NCI-H2081 treated with DMSO at 0.1 percent for 48 hours (cell line): ENCODE results near the gene KIF5A.

Source experiments
- DNase-seq: peaks from one replicate; lab custom pipeline; 2025; lab: John Stamatoyannopoulos, UW

KIF5A gene

GRCh38 chr12:57520053-57520818 is 29.6 kb upstream of the KIF5A start, which contains the start of gene DDIT3:
TSS of gene DDIT3 (minus strand) at chr12:57520514. CDS start at chr12:57517406, 3,108 bp downstream.
- DNase-seq, result peak; percentile 86

GRCh38 chr12:57521525-57522010 is 28.3 kb upstream of the KIF5A start:
- no peak for DNase-seq

DNA sequence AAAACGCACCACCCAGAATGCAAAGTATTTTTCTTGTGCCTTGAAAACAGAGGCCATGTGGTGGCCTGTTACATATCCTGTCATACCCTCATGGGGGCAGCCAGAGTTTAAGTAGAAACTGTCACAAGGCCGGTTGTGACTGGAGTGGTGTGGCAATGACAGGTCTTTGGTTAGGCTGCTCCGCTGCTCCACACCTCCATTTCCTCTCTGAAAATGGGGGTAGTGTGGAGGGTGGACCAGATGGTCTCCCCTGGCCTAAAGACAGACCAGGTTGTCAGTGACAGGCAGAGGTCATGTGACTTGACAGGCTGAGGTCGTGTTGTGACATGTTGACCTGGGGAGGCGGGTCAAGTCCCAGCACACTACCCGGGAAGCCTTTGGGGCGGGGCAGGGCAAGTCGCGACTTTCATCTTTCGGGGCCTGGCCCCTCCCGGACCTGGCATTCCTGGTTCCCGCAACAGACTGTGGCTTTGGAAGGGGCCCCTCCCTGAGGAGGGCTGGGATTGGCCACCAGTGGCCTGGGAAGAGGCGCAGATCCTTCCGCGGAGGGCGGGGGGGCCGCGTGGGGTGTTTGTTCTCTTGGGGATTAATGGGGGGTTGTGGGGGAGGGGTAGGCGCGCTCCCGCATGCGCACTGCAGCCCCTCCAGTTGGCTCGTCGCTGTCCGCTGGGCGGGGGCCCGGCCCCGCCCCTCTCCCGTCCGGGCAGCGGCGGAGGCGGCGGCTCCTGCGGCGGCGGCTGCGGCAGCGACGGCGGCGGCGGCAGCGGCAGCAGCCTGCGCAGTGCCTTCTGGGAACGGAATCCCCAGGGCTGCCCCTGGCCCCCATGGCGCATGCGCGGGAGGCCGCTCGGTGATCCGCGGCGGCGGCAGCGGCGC is 27.6 kb upstream of the KIF5A start, which contains the start of gene MBD6:
Gene MBD6, plus strand, starts transcription at position 814 of the 876 bp plus-strand sequence. CDS start 1,480 bp downstream, outside the sequence.
- peak; percentile 28 for DNase-seq

DNA sequence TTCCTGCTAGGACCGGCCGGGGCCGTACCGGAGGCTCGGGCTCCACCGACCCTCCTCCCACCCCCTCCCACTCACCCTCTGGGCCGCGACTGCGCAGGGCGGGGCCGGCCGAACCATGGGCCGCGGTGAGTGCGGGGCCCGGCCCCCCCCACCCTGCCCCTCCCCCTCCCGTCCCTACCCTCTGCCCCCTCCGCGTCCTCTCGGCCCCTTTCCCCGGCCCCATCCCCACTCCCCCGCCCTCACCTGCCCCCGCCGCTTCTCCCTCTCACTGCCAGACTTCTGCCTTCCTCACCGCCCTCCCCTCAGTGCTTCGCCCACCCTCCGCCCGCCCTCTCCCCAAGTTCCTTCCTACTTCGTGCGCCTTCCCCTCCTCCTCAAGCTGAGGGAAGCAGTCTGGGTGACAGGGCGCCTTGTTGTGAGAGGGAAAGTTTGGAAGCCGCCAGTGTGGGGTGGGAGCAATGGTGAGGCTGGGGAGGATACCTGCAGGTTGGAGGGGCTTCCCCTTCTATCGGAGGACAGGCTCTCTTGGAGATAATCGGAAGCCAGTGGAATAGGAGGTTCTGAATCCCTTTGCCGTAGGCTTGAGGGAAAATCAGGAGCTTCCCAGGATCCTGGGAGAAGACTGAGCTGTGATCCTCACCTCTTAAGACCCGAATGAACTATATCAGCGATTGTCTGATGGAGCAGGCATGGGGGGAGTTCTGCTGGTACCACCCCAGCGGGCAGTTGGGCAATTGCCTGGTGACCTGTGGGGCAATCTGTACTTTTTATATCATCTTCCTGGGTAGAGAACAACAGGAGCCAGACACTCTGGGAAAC is 26.7 kb upstream of the KIF5A start:
- DNase-seq, result no peak

GRCh38 chr12:57523706-57524614 is 25.9 kb upstream of the KIF5A start:
- DNase-seq, result no peak

DNA sequence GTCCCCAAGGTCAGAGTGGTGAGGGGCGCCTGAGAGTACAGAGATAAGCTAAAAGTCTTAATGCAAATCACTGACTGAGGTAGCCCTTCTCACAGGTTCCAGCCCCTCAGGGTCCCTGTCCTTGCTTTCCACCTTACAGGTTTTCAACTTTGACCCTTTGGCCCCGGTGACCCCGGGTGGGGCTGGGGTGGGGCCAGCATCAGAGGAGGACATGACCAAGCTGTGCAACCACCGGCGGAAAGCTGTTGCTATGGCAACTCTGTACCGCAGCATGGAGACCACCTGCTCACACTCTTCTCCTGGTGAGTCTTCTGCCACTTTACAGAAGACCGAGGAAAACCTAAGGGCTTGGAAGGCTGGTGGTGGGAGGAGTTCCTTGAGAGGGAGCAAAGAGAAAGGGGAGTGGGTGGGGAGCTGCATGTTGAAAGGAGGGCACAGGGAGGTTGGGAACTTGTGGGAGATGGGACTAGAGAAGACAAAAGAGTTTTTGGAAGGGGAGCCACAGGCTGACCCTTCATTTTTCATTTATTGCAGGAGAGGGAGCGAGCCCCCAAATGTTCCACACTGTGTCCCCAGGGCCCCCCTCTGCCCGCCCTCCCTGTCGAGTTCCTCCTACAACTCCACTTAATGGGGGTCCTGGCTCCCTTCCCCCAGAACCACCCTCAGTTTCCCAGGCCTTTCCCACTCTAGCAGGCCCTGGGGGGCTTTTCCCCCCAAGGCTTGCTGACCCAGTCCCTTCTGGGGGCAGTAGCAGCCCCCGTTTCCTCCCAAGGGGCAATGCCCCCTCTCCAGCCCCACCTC is 24.8 kb upstream of the KIF5A start:
- DNase-seq, result no peak

GRCh38 chr12:57525615-57526383 is 24.0 kb upstream of the KIF5A start:
- no peak for DNase-seq

DNA sequence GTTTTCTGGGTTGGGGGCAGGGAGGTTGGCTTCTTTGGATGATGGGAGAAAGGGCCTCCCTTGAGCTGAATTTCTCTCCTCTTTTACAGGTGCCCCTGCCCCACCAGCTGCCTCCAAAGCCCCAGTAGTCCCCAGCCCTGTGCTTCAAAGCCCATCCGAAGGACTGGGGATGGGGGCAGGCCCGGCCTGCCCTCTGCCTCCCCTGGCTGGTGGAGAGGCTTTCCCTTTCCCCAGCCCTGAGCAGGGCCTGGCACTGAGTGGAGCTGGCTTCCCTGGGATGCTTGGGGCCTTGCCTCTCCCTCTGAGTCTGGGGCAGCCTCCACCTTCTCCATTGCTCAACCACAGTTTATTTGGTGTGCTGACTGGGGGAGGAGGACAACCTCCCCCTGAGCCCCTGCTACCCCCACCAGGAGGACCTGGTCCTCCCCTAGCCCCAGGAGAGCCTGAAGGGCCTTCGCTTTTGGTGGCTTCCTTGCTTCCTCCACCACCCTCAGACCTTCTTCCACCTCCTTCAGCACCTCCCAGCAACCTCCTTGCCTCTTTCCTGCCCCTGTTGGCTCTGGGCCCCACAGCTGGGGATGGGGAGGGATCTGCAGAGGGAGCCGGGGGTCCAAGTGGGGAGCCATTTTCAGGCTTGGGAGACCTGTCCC is 23.2 kb upstream of the KIF5A start:
- no peak for DNase-seq

GRCh38 chr12:57527184-57527583 is 22.7 kb upstream of the KIF5A start:
- DNase-seq, result no peak

DNA sequence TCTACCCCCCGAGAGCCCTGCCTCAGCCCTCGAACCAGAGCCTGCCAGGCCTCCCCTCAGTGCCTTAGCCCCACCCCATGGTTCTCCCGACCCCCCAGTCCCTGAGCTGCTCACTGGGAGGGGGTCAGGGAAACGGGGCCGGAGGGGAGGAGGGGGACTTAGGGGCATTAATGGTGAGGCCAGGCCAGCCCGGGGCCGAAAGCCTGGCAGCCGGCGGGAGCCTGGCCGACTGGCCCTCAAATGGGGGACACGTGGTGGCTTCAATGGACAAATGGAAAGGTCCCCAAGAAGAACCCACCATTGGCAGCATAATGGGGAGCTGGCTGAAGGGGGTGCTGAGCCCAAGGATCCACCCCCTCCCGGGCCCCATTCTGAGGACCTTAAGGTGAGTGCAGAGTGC is 21.7 kb upstream of the KIF5A start:
- DNase-seq, result no peak

DNA sequence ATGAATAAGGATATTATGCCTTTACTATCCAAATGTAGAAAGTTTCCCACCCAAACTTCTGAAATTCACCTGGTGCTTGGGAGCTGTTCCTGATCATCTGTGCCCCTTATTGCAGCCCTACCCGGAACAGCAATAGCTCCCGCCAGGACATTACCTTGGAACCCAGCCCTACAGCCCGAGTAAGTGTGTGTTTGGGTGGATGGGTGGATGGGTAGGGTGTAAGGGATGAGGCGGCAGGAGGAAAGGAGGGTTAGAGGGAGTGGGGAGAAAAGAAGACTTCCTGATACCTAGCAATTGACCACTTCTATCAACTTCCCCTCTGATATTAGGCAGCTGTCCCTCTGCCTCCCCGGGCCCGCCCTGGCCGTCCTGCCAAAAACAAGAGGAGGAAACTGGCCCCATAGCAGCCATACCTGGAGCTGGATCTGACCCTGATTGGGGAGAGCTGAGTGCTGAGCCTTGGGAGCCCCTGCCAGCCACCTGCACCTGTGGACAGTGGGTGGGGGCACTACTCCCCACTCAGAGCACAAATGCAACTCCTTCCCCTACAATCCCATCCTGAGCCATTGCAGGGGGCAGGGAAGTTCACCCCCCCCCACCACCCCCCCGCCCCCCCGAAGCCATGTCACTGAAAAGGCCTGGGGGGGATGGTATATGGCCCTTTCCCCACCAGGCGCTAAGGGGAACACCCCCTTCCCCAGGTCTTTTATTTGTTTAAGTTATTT is 20.9 kb upstream of the KIF5A start:
- DNase-seq, result no peak

DNA sequence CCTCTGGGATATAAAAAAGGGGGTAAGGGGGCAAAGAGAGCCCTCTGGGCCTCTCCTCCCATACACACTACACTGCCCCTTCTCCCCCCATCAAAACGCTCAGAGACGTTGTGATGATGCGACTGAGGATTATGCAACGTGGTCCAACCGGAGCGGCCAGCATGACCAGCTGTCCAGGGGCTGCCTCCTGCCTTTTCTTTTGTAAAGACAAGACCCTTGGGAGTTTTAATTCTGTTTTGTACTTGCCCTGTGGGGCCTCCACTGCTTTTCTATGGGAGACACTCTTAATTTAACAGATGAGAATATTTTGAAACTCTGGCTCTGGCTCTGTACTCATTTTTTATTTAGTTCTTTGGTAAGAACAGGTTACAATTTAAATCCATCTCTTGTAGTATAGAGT is 20.0 kb upstream of the KIF5A start:
- no peak for DNase-seq

GRCh38 chr12:57530396-57531142 is 19.3 kb upstream of the KIF5A start:
- DNase-seq, result no peak

- DNase-seq, result no peak
These were observed 18.0 kb upstream of the KIF5A start for GRCh38 chr12:57531836-57532235.

- DNase-seq, result no peak
These were observed 16.7 kb upstream of the KIF5A start for GRCh38 chr12:57533108-57533507.

DNA sequence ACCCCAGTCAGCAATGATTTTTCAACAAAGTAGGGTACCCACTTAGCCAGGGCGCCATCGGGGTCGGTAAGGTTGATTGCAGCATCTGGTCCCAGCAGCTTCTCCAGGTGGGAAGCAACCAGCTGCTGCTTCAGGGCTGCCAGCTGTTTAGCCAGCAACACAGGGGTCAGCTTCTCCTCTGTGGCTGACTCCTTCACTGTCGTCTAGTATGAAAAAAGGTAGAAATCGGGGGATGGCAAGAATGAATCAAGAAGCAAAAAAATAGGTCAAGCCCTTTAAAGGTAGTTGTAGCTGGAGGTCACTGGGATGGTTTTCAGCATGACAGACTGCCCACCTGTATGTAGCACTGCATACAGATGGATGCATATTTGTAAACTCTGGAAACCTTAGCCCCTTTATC is 15.6 kb upstream of the KIF5A start:
- DNase-seq, result no peak

DNA sequence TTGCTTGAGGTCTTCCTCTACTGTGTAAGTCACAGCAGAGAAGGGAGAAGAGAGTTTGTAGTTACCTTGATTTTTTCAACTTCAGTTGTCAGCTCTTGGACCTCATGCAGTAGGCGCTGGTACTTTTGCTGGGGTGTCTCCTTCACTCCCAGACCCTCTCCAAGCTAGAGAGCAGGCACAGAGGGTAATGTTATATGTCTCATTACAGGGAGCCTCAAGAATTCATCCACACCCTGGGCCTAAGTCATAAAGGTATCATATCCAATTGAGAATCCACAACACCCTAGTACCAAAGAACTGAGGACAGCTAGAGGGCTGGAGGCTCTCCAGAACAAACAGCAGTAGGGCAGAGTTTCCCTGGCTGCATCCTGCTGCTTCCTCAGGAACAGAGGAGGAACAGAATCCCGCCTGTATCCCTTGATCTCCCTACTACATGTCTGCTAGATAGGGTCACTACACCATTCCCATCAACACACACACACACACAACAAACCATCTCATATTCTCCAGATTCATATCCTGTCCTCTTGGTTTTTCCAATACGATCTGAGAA is 14.8 kb upstream of the KIF5A start:
- DNase-seq, result no peak
